Embryonic facial prominence (tissue), 1 donor: ENCODE data around the gene PTPN22.
"Not testable (repeated sequence)": the region's sequence is repeated elsewhere in the genome, so short reads cannot be mapped to it uniquely, and the experiment has no call there.

ENCODE experiments used
- DNase-seq: peaks from one replicate; pipeline ENCODE4 v3.0.0-alpha.2; 2016; ENCODE audit errors: extremely low spot score

The PTPN22 gene

GRCh38 chr1:113852694-113853093 is 18.8 kb downstream of the PTPN22 start:
- DNase-seq: not testable (repeated sequence)

GRCh38 chr1:113850127-113850796 is 21.2 kb downstream of the PTPN22 start:
- no peak for DNase-seq

DNA sequence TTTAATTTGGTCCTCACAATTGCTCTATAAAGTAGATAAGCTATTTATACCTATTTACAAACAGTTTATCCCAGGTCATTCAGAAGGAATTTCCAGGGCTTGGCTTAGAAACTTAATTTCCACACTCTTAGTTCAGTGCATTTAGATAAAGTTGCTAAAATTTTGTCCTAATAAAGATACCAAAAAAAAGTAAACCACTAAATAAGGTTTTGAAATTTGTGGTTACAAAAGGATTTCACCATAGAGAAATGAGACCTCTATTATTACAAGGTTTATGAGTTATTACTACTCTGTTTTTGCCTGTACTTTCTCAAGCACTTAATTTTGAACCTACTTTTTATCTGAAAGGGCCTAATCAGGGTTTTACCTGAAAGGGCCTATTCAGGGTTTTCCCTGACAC is 22.4 kb downstream of the PTPN22 start:
- DNase-seq: no peak

DNA sequence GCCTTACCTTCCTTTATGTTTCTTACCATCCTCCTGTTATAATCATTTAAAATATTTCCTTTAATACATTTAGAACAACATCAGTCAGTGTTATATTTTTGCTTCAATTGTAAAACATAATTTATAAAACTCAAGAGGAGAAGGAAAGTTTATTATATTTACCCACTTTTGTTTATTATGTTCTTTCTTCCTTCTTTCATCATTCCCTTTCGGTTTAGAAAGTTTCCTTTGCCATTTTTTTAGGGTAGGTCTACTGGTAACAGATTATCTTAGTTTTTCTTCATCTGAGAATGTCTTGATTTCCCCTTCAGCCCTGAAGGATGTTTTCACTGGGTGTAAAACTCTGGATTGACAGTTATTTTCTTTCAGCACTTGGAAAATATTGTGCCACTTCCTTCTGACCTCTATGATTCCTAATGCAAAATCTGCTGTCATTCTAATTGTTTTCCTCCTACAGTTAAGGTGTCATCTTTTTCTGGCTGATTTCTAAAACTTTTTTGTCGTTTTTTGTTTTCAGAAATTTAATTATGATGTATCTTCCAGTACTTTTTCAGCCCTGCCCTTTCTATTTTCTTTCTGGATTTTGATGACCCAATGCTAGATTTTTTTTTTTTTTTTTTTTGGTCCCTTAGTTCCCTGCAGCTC is 25.0 kb downstream of the PTPN22 start:
- DNase-seq: no peak

GRCh38 chr1:113836534-113836933 is 35.0 kb downstream of the PTPN22 start:
- no peak for DNase-seq

DNA sequence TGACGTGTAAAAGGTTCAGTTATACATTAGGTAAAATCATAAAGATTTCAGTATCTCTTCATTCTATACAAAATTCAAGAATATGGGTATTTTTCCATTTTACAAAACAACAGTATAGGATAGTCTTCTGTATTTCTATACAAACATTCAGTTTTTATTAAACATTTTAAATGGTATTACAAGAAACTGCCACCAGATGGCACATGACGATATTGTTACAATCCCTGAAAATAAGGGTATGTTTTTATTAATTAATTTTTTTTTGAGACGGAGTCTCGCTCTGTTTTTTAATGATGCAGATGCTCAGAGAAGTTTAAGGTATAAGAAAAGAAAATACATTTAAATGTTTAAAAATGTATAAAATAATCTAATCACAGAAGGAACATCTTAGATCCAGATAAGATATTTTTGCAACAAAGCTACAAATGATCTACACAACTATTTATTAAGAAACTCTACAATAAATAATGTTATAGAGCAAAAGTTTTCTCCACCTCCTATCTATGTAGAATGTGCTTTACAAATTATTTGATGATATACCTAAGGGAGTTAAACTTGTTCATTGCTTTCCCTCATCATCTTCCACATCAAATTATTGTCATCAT is 35.7 kb downstream of the PTPN22 start:
- no peak for DNase-seq

- DNase-seq: no peak
Measured at GRCh38 chr1:113834716-113835115, 36.8 kb downstream of the PTPN22 start.

DNA sequence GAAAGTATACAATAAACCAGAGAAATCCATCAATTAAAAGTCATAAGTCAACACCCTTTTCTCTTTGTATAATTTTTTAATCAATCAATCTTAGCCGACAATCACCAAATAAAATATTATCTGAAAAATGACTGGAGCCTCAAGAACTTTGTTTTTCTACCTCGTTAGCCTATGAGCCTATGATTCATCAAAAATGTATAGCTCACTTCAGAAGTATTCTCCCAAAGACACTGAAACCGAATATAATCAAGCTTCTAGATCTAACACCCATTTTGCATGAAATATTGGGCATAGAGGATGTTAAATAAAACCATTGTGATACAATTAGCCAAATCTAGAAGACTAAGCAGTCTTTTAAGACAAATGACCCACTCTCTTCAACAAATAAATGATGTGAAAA is 41.5 kb downstream of the PTPN22 start:
- DNase-seq: no peak

- no peak for DNase-seq
Measured at GRCh38 chr1:113821916-113822315, 49.6 kb downstream of the PTPN22 start.

- no peak for DNase-seq
Measured at GRCh38 chr1:113818578-113818977, 52.9 kb downstream of the PTPN22 start.

- no peak for DNase-seq
Measured at GRCh38 chr1:113813218-113813617, 58.3 kb downstream of the PTPN22 start.

DNA sequence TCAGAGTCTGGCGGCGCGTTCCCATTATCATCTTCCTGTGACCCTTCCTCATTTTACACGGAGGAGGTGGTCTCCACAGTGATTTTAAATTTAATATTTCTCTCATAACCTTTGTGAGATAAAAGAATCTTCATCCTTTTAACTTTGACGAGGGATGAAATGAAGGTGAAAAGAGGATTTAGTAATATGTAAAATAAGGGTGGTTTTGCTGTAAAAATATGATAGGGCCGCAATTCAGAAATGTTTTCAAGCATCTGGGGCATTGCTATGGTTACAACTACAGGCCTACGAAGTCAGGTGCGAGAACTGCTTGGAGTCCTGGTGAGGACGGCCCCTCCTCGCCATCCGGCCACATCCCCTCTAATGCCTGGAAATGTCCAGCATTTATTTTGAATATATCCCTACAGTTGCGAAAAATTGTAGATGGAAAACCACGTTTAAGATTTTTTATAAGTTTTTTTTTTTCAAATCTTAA is 58.8 kb downstream of the PTPN22 start:
- DNase-seq: no peak

- peak; percentile 98 for DNase-seq
Measured at GRCh38 chr1:113811888-113812660, 59.4 kb downstream of the PTPN22 start, which contains the start of gene RSBN1. TSS of gene RSBN1 (minus strand) at chr1:113812476. CDS start at chr1:113812412, 64 bp downstream.

DNA sequence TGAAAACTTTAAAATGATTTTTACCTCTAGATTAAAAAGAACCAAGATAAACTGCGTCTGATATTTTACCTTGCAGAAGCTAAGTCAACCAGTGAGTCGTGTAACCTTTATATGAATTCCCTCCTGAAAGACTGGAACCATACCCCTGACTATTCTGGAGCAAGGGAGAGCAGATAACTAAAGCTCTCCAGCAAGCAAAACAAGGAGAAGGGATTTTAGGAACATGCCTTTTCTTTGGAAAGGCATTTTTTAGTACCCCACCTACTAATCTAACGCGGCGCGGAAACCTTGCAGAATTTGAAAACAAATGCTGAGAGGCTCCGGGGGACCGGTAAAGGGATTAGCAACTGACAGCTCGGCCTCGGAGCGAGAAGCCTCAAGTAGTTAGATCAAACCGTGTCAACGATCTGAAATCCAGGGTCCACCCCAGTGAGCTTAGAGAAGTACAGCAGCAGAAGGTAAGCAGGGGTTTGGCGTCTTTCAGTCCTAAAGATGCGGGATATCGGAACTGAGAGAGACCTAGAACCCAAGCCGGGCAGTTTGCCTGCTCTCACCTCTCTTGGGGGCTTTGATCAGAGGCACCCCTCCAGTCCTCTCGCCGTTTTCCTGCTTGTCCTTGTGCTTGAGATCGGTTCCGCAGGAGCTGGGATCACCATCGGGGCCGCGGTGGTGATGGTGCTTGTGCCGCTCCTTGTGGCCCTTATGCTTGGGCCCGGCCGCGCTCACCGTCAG is 60.2 kb downstream of the PTPN22 start:
- no peak for DNase-seq

DNA sequence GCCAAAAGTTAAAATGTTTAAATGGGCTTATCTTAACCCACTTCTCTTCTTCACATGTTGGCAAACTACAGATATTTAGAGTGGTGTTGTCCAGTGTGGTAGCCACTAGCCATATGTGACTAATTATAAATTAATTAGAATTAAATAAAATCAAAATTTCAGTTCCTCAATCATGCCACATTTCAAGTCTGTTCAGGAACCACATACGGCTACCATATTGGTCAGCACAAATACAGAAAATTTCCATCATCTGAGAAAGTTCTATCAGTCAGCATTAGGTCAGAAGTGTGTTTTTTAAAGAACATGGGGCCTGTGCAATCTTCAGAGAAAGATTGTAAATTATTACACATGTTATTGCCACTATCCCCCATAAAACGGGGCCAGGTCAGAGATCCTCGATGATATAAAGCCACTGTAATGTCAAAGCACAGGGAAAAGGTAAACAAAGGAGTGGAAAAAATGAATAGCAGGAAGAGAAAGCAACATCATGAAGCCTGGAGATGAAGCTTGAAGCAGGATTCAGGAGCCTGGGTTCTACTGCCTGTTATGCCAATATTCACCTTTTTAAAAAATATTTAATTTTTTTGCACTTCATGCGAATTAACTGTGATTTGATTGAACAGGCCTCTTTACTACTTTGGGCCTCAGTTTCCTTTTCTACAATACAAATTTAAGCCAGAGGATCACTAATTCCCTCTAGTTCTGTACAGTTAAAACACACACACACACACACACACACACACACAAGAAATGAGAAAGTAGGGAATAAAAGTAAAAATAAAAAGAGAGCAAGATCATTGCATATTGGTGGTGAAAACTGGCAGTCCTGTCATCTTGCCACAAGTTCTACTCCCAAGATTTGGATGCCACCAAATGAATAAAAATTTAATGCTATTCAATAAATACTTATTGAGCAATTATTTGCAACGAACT is 61.6 kb downstream of the PTPN22 start:
- DNase-seq: no peak

DNA sequence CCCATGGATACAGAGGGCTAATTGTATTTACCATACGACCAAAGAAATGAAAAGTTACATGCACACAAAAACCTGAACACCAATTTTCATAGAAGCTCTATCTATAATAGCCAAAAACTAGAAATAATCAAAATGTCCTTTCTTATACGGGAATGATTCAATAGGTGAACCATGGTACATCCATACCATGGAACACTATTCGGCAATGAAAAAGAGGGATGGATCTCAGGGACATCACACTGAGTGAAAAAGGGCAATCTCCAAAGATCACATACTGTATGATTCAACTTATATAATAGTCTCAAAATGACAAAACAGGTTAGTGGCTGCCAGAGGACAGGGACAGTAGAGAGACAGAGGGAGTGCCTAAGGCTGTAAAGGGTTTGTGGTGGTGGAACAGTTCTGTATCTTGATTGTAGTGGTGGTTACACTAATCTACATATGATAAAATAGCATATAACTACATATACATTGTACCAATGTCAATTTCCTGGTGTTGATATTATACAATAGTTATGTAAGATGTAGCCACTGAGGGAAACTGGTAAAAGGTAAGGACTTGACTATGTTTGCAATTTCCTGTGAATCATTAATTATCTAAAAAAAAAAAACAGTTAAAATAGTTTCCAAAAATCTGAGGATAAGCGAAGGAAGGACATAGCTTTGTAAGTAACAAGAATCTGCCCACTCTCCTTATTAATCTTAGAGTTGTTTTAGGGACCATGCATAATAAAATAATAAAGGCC is 62.9 kb downstream of the PTPN22 start:
- no peak for DNase-seq

DNA sequence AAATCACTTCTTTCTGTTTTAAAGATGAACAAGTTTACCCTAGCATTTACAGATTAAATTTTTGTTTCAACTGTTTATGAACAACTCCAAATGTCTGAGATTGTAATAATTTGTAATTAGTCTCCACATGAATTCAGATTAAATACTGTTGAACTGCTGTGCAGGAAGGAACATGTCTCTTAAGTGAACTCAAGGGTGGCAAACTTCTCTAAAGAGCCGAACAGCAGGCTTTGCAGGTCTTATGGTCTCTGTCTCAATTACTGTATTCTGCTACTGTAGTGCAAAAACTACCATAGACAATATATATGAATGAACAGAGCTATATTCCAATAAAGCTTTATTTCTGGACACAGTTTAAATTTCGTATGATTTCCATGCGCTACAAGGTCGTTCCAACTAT is 65.9 kb downstream of the PTPN22 start:
- DNase-seq: no peak

GRCh38 chr1:113805256-113805531 is 66.3 kb downstream of the PTPN22 start:
- DNase-seq: no peak

DNA sequence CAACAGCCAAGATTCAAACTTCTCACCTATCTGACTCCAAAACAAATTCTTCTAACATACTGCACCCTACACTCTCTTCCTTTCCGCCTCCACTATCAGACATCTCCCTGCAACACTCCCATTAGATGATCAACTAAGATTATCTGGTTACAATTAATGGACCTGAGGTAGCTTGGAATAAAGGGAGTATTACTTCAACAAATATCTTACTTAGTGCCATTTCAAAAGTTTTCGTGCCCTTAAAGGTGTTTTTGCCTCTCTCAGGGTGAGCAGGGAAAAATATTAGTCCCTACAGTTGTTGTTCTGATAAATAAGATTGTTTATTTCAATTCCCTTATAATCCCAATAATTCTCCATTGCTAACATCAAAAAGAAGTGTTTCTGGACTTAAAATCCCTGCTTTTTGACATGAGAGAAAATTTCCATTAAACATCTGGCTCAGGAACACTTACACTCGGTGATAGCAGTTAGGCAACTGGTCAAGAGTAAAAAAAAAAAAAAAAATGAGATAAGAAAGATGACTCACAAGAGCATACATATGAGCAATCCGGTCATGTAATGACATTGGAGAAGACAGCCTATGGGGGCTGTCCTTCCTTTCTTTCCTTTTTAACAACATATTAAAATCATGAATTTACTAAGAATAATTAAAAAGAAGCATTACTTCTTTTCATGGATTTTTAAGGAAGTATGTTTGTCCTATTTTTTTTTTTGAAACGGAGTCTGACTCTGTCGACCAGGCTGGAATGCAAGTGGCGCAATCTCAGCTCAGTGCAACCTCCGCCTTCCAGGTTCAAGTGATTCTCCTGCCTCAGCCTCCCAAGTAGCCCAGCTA is 66.9 kb downstream of the PTPN22 start:
- no peak for DNase-seq
